PC-9 (cell line): Measurements from ENCODE around the gene BRSK2. TPM values are rescaled to one million over a fixed set of nuclear protein-coding genes. Genes with fewer than 3 reads are reported as not detected.

ENCODE experiments used
- BruUV-seq: library from RNA; stranded (reverse); fragments of 400-500 nt; replicated peaks from 2 replicates; lab custom pipeline; 2021; lab: Mats Ljungman, UMichigan
- CTCF ChIA-PET: fragments of 300-600 bp; sonication (Branson Sonifier 250); formaldehyde crosslinking; loops from one replicate; lab custom pipeline; 2022; ENCODE audit warnings: antibody characterized with exemption; lab: Charles Lee
- POLR2A ChIA-PET: fragments of 300-600 bp; sonication (Branson Sonifier 250); formaldehyde crosslinking; loops from one replicate; lab custom pipeline; 2022; ENCODE audit warnings: antibody characterized with exemption; ENCODE audit not compliant: unreplicated experiment; lab: Charles Lee
- DNase-seq, 2 experiments: peaks; one replicate each; pipeline versions ENCODE4 v3.0.0 to v3.0.0-alpha.2; 2015 to 2022; ENCODE audit warnings: mixed read lengths in 1 of 2
- H2AFZ ChIP-seq: fragments of 200-600 bp; sonication (generic); 2 replicates; pipeline ENCODE4 v1.8.1; 2017; ENCODE audit warnings: antibody characterized with exemption
- H3F3A ChIP-seq: fragments of 200-600 bp; sonication (generic); 2 replicates; pipeline ENCODE4 v1.8.1; 2017; ENCODE audit warnings: antibody characterized with exemption, mild to moderate bottlenecking, low read depth; ENCODE audit not compliant: insufficient read depth
- H3K27ac ChIP-seq: fragments of 200-600 bp; sonication (generic); 2 replicates; pipeline ENCODE4 v1.6.1; 2016; ENCODE audit warnings: mixed run types
- H3K27me3 ChIP-seq: fragments of 200-600 bp; sonication (generic); 2 replicates; pipeline ENCODE4 v1.6.1; 2016; ENCODE audit warnings: low read depth, mixed run types; ENCODE audit not compliant: insufficient read depth
- H3K36me3 ChIP-seq: fragments of 200-600 bp; sonication (generic); 2 replicates; pipeline ENCODE4 v1.6.1; 2016; ENCODE audit warnings: low read depth, mixed run types
- H3K4me1 ChIP-seq: fragments of 200-600 bp; sonication (generic); replicated peaks from 2 replicates; pipeline ENCODE4 v1.6.1; 2016; ENCODE audit warnings: mixed run types; ENCODE audit not compliant: insufficient read depth
- H3K4me2 ChIP-seq: fragments of 200-600 bp; sonication (generic); 2 replicates; pipeline ENCODE4 v1.6.1; 2017; ENCODE audit warnings: mixed run types
- H3K4me3 ChIP-seq: fragments of 200-600 bp; sonication (generic); 2 replicates; pipeline ENCODE4 v1.6.1; 2016; ENCODE audit warnings: mixed run types
- H3K79me2 ChIP-seq: fragments of 200-600 bp; sonication (generic); 2 replicates; pipeline ENCODE4 v1.6.1; 2017; ENCODE audit warnings: low read depth, mixed run types
- H3K9me2 ChIP-seq: fragments of 200-600 bp; sonication (generic); 2 replicates; pipeline ENCODE4 v1.8.1; 2017; ENCODE audit warnings: mild to moderate bottlenecking; ENCODE audit not compliant: insufficient read depth
- H3K9me3 ChIP-seq: fragments of 200-600 bp; sonication (generic); 2 replicates; pipeline ENCODE4 v1.8.1; 2016; ENCODE audit warnings: low read depth; ENCODE audit not compliant: insufficient read depth
- H4K20me1 ChIP-seq: fragments of 200-600 bp; sonication (generic); 2 replicates; pipeline ENCODE4 v1.8.1; 2017; ENCODE audit not compliant: insufficient read depth
- EZH2 ChIP-seq: fragments of 200-600 bp; sonication (generic); IDR thresholded peaks from 2 replicates; pipeline ENCODE4 v1.8.0; 2017; ENCODE audit warnings: antibody characterized with exemption, low read depth
- intact Hi-C: fragments of 100-400 bp; cut with micrococcal nuclease; formaldehyde crosslinking; loops from one replicate; pipeline ENCODE4 v1.10.0; 2022; ENCODE audit not compliant: unreplicated experiment
- total RNA-seq: library from RNA; stranded (reverse); gene quantifications from 2 replicates; pipeline ENCODE4 v1.2.3, GENCODE V29; 2021
- TF ChIP-seq, protein P1 (sequence below): fragments of 200-600 bp; sonication (generic); conservative IDR thresholded peaks from 2 replicates; pipeline ENCODE4 v1.6.1; 2017; ENCODE audit warnings: mixed run types, antibody characterized with exemption, mild to moderate bottlenecking, moderate library complexity

The BRSK2 gene
- total RNA-seq, 1 experiment from 2014 or later: 2.9 TPM

- Histone ChIP-seq H3K36me3 (no peaks in the 10 kb centered on the region), H3K27me3 (no peaks in the 10 kb centered on the region), H3K9me2 (no peaks in the 10 kb centered on the region), H3K9me3 (no peaks in the 10 kb centered on the region), H4K20me1 (no peaks in the 10 kb centered on the region), H3K4me1 (no peaks in the 10 kb centered on the region), H3K4me2 (no peak overlapping the region), H3K4me3 (no peak overlapping the region), H3F3A (no peaks in the 10 kb centered on the region), H3K79me2 (no peaks in the 10 kb centered on the region), H3K27ac (no peak overlapping the region), H2AFZ (no peak overlapping the region)
- no peak for TF ChIP-seq EZH2
- TF ChIP-seq, protein P1, sequence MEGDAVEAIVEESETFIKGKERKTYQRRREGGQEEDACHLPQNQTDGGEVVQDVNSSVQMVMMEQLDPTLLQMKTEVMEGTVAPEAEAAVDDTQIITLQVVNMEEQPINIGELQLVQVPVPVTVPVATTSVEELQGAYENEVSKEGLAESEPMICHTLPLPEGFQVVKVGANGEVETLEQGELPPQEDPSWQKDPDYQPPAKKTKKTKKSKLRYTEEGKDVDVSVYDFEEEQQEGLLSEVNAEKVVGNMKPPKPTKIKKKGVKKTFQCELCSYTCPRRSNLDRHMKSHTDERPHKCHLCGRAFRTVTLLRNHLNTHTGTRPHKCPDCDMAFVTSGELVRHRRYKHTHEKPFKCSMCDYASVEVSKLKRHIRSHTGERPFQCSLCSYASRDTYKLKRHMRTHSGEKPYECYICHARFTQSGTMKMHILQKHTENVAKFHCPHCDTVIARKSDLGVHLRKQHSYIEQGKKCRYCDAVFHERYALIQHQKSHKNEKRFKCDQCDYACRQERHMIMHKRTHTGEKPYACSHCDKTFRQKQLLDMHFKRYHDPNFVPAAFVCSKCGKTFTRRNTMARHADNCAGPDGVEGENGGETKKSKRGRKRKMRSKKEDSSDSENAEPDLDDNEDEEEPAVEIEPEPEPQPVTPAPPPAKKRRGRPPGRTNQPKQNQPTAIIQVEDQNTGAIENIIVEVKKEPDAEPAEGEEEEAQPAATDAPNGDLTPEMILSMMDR: no peak
- no peak for DNase-seq
- POLR2A ChIA-PET: no interaction called here
- intact Hi-C loops: no loop called here
- BruUV-seq: no TSS peak
- CTCF ChIA-PET: no interaction called here
Measured at GRCh38 chr11:1438261-1438966, 48.7 kb downstream of the BRSK2 start.

DNA sequence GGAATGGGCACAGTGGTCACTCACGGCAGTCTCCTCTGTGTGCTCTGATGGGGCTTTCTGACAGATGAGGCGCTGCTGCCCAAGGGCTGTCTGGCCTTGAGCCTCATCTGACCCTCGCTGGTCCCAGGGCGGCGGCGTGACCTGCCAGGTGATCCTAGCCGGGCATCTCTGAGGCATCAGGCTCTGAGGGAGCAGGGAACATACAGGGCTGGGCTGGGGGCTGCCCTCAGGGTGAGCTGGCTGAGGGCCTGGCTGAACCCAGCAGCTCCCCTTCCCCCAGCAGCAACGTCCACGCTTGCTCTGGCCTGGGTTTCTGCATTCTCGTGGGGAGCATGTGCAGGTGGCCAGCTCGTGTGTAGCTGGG lies 49.2 kb downstream of the BRSK2 start:
- no peak for TF ChIP-seq EZH2
- TF ChIP-seq, protein P1: no peak
- H3K9me2 ChIP-seq: no peaks in the 10 kb centered on the region
- H2AFZ ChIP-seq: no peak overlapping the region
- no peaks in the 10 kb centered on the region for H3K79me2 ChIP-seq
- intact Hi-C loops: no loop called here
- ChIA-PET POLR2A (no interaction called here), CTCF (no interaction called here)
- H3K27me3 ChIP-seq: no peaks in the 10 kb centered on the region
- no peaks in the 10 kb centered on the region for H3K9me3 ChIP-seq
- DNase-seq: no peak
- H3F3A ChIP-seq: no peaks in the 10 kb centered on the region
- H3K4me1 ChIP-seq: no peaks in the 10 kb centered on the region
- H3K36me3 ChIP-seq: no peaks in the 10 kb centered on the region
- no peak overlapping the region for H3K27ac ChIP-seq
- H3K4me3 ChIP-seq: no peak overlapping the region
- BruUV-seq: no TSS peak
- H4K20me1 ChIP-seq: no peaks in the 10 kb centered on the region
- no peak overlapping the region for H3K4me2 ChIP-seq

DNA sequence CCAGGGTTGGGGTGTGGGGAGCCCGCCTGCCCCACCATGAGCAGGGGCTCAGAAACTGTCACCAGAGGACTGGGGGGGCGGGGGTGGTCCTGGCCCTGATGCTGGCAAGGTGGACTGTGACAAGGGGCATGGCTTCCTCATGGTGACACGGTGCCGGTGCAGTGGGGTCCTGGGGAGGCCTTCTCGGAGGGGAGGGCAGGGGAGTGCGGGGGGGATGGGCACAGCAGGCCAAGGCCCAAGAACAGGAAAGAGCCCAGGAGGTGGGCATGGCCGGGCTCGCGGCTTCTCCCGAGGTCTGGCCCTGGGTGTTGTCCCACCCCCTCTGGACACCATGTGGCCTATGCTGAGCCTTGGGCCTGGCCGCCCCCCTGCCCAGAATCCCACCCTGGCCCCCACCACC lies 49.6 kb downstream of the BRSK2 start:
- no TSS peak for BruUV-seq
- intact Hi-C loops: no loop called here

More for the DNA sequence above, 49.6 kb downstream of the BRSK2 start:
- Histone ChIP-seq H3K9me3 (no peaks in the 10 kb centered on the region), H3K27me3 (no peaks in the 10 kb centered on the region), H3K4me3 (no peak overlapping the region), H3K9me2 (no peaks in the 10 kb centered on the region), H2AFZ (no peak overlapping the region), H3F3A (no peaks in the 10 kb centered on the region), H3K79me2 (no peaks in the 10 kb centered on the region), H4K20me1 (no peaks in the 10 kb centered on the region), H3K4me1 (no peaks in the 10 kb centered on the region), H3K4me2 (no peak overlapping the region), H3K36me3 (no peaks in the 10 kb centered on the region), H3K27ac (no peak overlapping the region)
- CTCF ChIA-PET: no interaction called here
- TF ChIP-seq EZH2: no peak
- TF ChIP-seq, protein P1: no peak
- POLR2A ChIA-PET: no interaction called here
- no peak for DNase-seq
